BE2C (cell line): ENCODE data around the gene SLC50A1. TPM values are rescaled to one million over a fixed set of nuclear protein-coding genes. Genes with fewer than 3 reads are reported as not detected.
A peak's percentile ranks its signal among the peaks of the same experiment; 100 is the strongest.

Experiments
- DNase-seq: peaks from one replicate; pipeline ENCODE4 v3.0.0-alpha.2; 2020
- H3K27me3 ChIP-seq: fragments of 250-450 bp; sonication (Bioruptor Pico); 2 replicates; pipeline ENCODE4 v1.5.1; 2020; ENCODE audit warnings: mild to moderate bottlenecking
- H3K36me3 ChIP-seq: fragments of 250-450 bp; sonication (Bioruptor Pico); 2 replicates; pipeline ENCODE4 v1.5.1; 2020; ENCODE audit warnings: mild to moderate bottlenecking
- H3K4me1 ChIP-seq: fragments of 250-450 bp; sonication (Bioruptor Pico); 2 replicates; pipeline ENCODE4 v1.5.1; 2020
- H3K4me3 ChIP-seq: 2 replicates; pipeline ENCODE4 v1.5.1; 2011; ENCODE audit warnings: low read depth, low read length
- H3K9me3 ChIP-seq: fragments of 250-450 bp; sonication (Bioruptor Pico); 2 replicates; pipeline ENCODE4 v1.5.1; 2020
- polyA plus RNA-seq: library from polyadenylated mRNA; unstranded; fragments of >200 nt; gene quantifications from one replicate; pipeline ENCODE4 v1.2.1, GENCODE V29; 2012; ENCODE audit warnings: low read depth, missing spikeins; ENCODE audit not compliant: insufficient read length, insufficient read depth
- TF ChIP-seq, protein P1 (sequence below): IDR thresholded peaks from 2 replicates; pipeline ENCODE4 v1.5.1; 2012; ENCODE audit warnings: mild to moderate bottlenecking, low read depth, low read length

The SLC50A1 gene
- polyA plus RNA-seq, result 37.1 TPM

GRCh38 chr1:155135415-155136028, at the start of gene SLC50A1:
SLC50A1 (plus strand) TSS chr1:155135852; CDS start chr1:155135912, 60 bp downstream.
- TF ChIP-seq, protein P1, sequence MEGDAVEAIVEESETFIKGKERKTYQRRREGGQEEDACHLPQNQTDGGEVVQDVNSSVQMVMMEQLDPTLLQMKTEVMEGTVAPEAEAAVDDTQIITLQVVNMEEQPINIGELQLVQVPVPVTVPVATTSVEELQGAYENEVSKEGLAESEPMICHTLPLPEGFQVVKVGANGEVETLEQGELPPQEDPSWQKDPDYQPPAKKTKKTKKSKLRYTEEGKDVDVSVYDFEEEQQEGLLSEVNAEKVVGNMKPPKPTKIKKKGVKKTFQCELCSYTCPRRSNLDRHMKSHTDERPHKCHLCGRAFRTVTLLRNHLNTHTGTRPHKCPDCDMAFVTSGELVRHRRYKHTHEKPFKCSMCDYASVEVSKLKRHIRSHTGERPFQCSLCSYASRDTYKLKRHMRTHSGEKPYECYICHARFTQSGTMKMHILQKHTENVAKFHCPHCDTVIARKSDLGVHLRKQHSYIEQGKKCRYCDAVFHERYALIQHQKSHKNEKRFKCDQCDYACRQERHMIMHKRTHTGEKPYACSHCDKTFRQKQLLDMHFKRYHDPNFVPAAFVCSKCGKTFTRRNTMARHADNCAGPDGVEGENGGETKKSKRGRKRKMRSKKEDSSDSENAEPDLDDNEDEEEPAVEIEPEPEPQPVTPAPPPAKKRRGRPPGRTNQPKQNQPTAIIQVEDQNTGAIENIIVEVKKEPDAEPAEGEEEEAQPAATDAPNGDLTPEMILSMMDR, result no peak
- no peaks in the 10 kb centered on the region; the same call in 1 of the 2 replicates for H3K36me3 ChIP-seq
- H3K4me1 ChIP-seq, result no peaks in the 10 kb centered on the region
- DNase-seq, result peak; percentile 98
- no peaks in the 10 kb centered on the region for H3K27me3 ChIP-seq
- H3K4me3 ChIP-seq, result peak within 1 kb of the TSS; percentile 95
- H3K9me3 ChIP-seq, result no peaks in the 10 kb centered on the region

DNA sequence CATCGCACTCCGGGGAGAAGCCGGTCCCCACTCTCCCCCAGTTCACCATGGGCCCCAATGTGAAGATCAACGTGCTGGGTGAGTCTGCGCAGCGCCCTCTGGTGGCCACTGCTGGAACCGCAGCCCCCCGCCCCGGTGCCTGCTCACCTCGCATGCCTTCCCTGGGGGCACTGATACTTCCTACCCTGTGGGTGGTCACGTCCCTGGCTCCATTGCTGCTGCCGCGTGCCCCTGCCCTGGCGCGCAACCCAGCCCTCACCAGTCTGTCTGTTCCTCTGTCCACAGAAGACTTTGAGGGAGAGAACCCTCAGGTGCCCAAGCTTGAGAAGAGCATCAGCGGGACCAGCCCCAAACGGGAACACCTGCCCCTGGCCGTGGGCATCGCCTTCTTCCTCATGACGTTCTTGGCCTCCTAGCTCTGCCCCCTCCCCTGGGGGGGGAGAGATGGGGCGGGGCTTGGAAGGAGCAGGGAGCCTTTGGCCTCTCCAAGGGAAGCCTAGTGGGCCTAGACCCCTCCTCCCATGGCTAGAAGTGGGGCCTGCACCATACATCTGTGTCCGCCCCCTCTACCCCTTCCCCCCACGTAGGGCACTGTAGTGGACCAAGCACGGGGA, 49.4 kb upstream of the SLC50A1 start:
- Histone ChIP-seq H3K4me1 (peaks cover 9% of the 10 kb centered on the region), H3K9me3 (no peaks in the 10 kb centered on the region), H3K27me3 (peaks cover 18% of the 10 kb centered on the region), H3K36me3 (no peaks in the 10 kb centered on the region), H3K4me3 (peak overlapping the region; percentile 77)
- TF ChIP-seq, protein P1, result peak; percentile 84
- DNase-seq, result peak; percentile 78

DNA sequence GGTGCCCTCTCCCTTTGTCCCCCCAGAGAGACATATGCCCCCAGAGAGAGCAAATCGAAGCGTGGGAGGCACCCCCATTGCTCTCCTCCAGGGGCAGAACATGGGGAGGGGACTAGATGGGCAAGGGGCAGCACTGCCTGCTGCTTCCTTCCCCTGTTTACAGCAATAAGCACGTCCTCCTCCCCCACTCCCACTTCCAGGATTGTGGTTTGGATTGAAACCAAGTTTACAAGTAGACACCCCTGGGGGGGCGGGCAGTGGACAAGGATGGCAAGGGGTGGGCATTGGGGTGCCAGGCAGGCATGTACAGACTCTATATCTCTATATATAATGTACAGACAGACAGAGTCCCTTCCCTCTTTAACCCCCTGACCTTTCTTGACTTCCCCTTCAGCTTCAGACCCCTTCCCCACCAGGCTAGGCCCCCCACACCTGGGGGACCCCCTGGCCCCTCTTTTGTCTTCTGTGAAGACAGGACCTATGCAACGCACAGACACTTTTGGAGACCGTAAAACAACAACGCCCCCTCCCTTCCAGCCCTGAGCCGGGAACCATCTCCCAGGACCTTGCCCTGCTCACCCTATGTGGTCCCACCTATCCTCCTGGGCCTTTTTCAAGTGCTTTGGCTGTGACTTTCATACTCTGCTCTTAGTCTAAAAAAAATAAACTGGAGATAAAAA, 48.7 kb upstream of the SLC50A1 start:
- H3K4me3 ChIP-seq, result no peak overlapping the region
- H3K9me3 ChIP-seq, result no peaks in the 10 kb centered on the region
- H3K4me1 ChIP-seq, result peaks cover 9% of the 10 kb centered on the region
- TF ChIP-seq, protein P1, result peak; percentile 22; the same call in 1 of the 2 replicates
- DNase-seq, result no peak
- peaks cover 10% of the 10 kb centered on the region for H3K27me3 ChIP-seq
- no peaks in the 10 kb centered on the region for H3K36me3 ChIP-seq

DNA sequence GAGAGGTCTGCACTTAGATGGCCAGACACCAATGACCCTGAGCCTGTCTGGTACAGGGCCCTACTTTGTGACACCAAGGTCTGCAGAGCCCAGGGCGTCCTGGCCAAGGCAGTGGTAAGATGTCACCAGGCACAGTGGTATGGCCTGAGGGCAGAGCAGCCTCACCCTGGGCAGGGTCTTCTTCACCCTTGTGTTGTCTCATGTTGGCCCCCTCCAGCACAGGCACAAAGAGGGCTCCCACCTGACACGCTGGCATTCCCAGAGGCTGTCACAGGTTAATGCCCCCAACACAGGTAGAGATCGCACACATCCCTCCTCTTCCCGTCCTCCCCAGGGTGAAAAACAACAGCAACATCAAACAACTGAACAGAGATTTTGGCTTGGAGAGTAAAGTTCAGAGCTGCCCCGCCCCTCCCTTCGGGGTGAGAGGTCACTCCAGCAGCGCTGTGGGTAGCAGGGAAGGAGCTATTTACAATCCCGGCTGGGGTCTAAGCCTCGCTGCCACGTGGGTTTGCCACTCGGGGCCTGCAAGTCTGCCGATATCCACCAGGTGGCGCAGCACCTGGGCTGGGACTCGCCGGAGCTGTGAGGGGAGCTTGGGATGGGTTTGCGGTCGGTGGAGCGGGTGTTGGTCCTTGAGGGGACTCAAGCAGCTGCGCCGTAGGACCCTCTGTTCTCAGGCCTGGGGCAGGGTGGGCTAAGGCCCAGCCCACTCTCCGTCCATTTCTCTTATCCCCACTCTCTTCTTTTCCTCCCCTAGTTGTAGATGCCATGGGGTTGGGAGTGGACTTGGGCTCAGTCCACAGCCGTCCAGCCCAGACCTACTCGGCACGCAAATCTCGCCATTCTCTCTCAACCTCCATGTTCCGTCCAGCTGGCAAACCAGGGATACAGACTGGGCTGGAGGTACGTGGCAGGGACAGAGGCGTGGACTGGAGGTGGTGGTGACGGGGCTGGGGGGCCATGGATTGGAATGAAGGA, 44.3 kb upstream of the SLC50A1 start:
- DNase-seq, result peak; percentile 91
- Histone ChIP-seq H3K27me3 (no peaks in the 10 kb centered on the region; the same call in 1 of the 2 replicates), H3K4me3 (peak overlapping the region; percentile 27), H3K36me3 (no peaks in the 10 kb centered on the region), H3K4me1 (peaks cover 17% of the 10 kb centered on the region), H3K9me3 (no peaks in the 10 kb centered on the region)
- TF ChIP-seq, protein P1, result peak; percentile 96

DNA sequence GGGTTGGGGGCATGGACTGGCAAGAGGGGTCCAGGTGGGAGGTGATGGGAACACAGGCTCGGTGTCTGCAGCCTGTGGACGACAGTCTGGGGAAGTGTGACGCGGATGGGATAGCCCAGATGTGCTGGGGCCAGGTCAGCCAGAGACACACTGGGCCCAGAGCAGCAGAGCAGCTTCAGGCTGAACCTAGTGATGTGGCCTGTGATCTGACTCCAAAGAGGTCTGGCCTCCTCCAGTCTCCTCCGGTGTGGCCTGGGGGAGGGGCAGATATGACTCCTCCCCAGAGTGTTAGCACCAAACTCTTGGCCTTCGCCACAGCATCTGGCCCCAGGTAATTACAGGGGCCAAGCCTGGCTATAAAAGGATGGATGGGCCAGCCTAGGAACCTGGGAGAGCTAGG, 43.5 kb upstream of the SLC50A1 start:
- Histone ChIP-seq H3K9me3 (no peaks in the 10 kb centered on the region), H3K4me1 (peaks cover 17% of the 10 kb centered on the region), H3K27me3 (no peaks in the 10 kb centered on the region; the same call in 1 of the 2 replicates), H3K36me3 (no peaks in the 10 kb centered on the region), H3K4me3 (no peak overlapping the region)
- no peak for DNase-seq
- TF ChIP-seq, protein P1, result no peak
